ENCODE data around the gene EIF4H. TPM values are rescaled to one million over a fixed set of nuclear protein-coding genes. Genes with fewer than 3 reads are reported as not detected.
A peak's percentile ranks its signal among the peaks of the same experiment; 100 is the strongest.
"Not testable (repeated sequence)": the region's sequence is repeated elsewhere in the genome, so short reads cannot be mapped to it uniquely, and the experiment has no call there.

The EIF4H gene
- total RNA-seq, 2 donors from 2014 or later, result 163 to 219 TPM

DNA sequence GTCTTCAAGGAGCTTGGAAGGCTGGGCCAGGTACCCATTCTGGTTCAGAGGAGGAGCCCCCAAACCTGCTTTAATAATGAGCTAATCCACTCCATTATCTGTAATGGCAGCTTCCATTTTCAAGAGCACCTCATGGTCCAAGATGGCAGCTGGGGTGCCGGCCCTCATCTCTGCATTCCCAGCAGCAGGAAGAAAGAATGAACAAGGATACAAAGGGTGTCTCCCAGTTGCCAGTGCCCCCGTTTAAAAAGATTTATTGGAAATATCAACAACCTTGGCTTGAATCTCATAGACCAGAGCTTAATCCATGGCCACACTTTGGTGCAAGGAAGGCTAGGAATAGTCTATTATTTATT is 44.2 kb downstream of the EIF4H start:
- ATAC-seq (no peak), DNase-seq (no peak)
- intact Hi-C loops (cut with DNase I), result no loop called here

- no peak for DNase-seq
- intact Hi-C loops (cut with DNase I), result no loop called here
- ATAC-seq, result no peak
Observed at GRCh38 chr7:74219416-74219815, 45.3 kb downstream of the EIF4H start.

DNA sequence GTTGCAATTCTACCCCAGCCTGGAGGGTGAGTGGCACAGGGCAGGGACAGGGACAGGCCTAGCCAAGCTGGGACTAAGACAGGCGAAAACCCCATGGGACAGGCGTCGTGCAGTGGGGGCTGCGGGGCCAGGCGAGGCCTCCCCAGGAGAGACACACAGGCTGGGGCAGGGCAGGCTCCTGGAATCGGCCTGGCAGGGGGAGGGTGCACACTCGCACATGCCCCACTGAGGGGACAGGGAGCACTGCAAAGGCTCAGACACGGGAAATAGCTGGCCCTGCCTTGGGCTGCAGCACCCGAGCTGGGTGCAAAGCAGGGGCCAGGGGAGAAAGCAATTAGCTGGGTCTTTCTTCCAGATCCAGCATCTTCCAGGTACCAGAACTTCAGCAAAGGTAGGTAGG is 46.1 kb downstream of the EIF4H start:
- intact Hi-C loops (cut with DNase I), result no loop called here
- no peak for DNase-seq
- ATAC-seq, result no peak

GRCh38 chr7:74221713-74222112 is 47.6 kb downstream of the EIF4H start:
- no peak for DNase-seq

DNA sequence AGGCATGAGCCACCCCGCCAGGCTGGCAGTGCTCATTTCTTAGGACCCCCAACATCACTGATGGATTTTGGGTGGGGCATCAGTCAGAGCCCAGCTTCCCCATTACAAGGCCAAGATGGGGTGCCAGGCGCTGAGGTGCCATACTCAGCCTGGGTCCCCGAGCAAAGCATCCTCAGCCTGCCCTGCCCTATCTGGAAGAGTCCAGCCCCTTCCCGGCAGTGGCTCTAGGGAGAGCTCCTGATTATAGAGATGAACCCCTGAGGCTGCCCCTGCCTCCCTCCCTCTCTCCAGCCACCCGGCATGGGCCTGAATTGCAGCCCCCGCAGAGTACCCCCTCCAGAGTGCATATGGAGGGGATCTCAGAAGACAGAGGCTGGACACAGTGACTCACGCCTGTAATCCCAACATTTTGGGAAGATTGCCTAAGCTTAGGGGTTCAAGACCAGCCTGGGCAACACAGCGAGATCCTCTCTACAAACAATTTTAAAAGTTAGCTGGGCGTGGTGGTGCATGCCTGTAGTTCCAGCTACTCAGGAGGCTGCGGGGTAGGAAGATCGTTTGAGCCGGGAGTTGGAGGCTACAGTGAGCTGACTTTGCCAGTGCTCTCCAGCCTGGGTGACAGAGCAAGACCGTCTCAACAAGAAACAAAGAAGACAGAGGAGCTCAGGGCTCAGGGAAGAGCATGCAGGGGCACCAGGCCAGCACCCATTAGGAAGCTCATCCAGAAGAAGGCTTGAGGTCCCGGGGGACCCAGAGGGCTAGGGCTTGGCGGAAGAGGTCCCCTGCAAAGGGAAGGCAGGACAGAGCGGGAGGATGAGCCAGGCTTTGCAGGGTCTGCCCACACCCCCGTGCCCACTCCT is 48.9 kb downstream of the EIF4H start:
- DNase-seq, result no peak
- intact Hi-C loops (cut with DNase I), result no loop called here
- no peak for ATAC-seq

More at GRCh38 chr7:74221713-74222112, 47.6 kb downstream of the EIF4H start:
- ATAC-seq, result no peak
- intact Hi-C loops (cut with DNase I), result no loop called here

DNA sequence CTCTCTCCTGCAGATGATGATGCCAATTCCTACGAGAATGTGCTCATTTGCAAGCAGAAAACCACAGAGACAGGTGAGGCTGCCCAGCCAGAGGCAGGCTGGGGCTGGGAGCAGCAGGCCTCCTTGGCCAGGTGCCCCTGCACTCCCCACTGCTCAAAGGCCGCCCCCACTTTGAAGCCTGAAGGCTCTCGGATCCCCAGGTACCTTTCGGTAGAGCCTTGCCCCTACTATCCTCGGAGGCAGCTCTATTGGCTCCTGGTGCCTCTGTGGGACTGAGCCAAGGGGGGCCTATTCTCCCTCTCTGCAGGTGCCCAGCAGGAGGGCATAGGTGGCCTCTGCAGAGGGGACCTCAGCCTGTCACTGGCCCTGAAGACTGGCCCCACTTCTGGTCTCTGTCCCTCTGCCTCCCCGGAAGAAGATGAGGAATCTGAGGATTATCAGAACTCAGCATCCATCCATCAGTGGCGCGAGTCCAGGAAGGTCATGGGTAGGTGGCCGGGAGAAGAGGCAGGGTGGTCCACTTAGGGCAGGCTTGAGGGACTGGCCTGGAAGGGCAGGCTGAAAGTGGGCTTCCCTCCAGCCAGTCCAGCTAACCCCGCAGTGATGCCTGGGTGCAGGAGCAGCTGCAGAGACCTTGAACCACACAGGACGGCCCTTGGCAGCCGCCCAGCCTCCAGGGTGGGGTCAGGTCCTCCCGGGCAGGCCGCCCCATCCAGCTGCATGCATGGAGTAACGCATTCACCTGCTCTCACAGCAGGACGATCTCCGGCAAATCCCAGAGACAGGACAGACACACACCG is 49.8 kb downstream of the EIF4H start:
- ATAC-seq (no peak), DNase-seq (no peak)
- intact Hi-C loops (cut with DNase I), result no loop called here

GRCh38 chr7:74224511-74224832 is 50.3 kb downstream of the EIF4H start:
- ATAC-seq, result no peak
- intact Hi-C loops (cut with DNase I), result no loop called here

GRCh38 chr7:74224907-74225306 is 50.8 kb downstream of the EIF4H start:
- DNase-seq, result not testable (repeated sequence)

More at GRCh38 chr7:74224511-74224832, 50.3 kb downstream of the EIF4H start:
- DNase-seq, result no peak

GRCh38 chr7:74225400-74225799 is 51.2 kb downstream of the EIF4H start:
- no peak for DNase-seq
- intact Hi-C loops (cut with DNase I), result no loop called here

More at GRCh38 chr7:74224907-74225306, 50.8 kb downstream of the EIF4H start:
- intact Hi-C loops (cut with DNase I); ATAC-seq: not testable (repeated sequence)

GRCh38 chr7:74226633-74227032 is 52.5 kb downstream of the EIF4H start:
- ATAC-seq (peak; percentile 47 to 69), DNase-seq (no peak)

More at GRCh38 chr7:74225400-74225799, 51.2 kb downstream of the EIF4H start:
- no peak for ATAC-seq

GRCh38 chr7:74228951-74229900 is 55.1 kb downstream of the EIF4H start:
- no peak for DNase-seq
- intact Hi-C loops (cut with DNase I), result no loop called here
- ATAC-seq, result no peak

More at GRCh38 chr7:74226633-74227032, 52.5 kb downstream of the EIF4H start:
- intact Hi-C loops (cut with DNase I), result no loop called here

DNA sequence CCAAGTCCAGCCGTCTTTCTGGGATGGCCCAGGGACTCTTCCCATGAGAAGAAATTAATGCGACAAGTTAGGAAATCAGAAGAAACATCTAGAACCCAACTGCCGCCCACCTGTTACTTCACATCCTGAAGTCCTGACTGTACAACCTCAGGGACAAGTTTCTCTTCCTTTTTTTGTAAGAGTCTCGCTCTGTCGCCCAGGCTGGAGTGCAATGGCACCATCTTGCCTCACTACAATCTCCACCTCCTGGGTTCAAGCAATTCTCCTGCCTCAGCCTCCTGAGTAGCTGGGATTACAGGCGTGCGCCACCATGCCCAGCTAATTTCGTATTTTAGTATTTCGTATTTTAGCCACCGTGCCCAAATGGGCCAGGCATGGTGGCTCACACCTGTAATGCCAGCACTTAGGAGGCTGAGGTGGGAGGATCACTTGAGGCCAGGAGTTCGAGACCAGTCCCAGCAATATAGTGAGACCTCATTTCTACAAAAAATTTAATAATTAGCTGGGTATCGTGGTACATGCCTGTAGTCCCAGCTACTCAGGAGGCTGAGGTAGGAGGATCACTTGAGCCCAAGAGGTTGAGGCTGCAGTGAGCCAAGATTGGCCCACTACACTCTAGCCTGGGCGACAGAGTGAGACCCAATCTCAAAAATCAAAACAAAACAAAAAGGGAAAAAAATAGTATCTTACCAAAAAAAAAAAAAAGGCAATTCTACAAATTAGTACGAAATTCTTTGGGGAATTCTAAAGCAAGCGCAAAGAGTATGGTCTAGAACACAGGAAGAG is 56.5 kb downstream of the EIF4H start:
- intact Hi-C loops (cut with DNase I), result no loop called here
- DNase-seq, result no peak
- ATAC-seq, result no peak

DNA sequence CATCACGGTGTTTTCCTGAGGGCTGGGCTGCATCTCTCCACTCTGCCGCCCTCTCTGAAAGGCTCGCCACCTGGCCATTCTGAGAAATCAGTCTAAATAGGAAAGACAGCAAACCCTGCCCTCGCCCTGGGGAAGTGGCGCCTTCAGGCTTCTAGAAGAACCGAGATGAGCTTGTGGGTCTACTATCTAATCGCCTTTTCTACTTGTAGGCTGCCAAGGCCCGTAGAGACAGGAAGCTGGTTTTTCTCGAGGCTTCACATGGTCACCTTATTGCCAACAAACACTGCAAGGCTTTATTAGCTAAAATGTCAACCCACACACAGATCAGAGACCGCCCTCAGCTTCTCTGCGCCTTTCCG is 57.1 kb downstream of the EIF4H start:
- no peak for ATAC-seq
- DNase-seq, result no peak
- intact Hi-C loops (cut with DNase I), result no loop called here

- no peak for DNase-seq
- intact Hi-C loops (cut with DNase I), result no loop called here
- ATAC-seq, result no peak
Observed at GRCh38 chr7:74233655-74234285, 59.6 kb downstream of the EIF4H start.

GRCh38 chr7:74235518-74236268 is 61.5 kb downstream of the EIF4H start:
- intact Hi-C loops (cut with DNase I), result no loop called here
- ATAC-seq (no peak), DNase-seq (no peak)

GRCh38 chr7:74236284-74236683 is 62.1 kb downstream of the EIF4H start:
- DNase-seq, result no peak
- ATAC-seq, result no peak

GRCh38 chr7:74240482-74240881 is 66.3 kb downstream of the EIF4H start:
- no peak for ATAC-seq
- DNase-seq, result no peak
- intact Hi-C loops (cut with DNase I), result no loop called here

More at GRCh38 chr7:74236284-74236683, 62.1 kb downstream of the EIF4H start:
- intact Hi-C loops (cut with DNase I), result no loop called here

GRCh38 chr7:74242122-74242443 is 67.9 kb downstream of the EIF4H start:
- ATAC-seq (no peak), DNase-seq (no peak)
- intact Hi-C loops (cut with DNase I), result no loop called here
